WERI-Rb-1 (cell line): Measurements from ENCODE around the gene PPM1G.

Source experiments
- DNase-seq: peaks from one replicate; pipeline ENCODE4 v3.0.0-alpha.2; 2020
- H3K27ac ChIP-seq: fragments of 250-450 bp; sonication (Bioruptor Pico); 2 replicates; pipeline ENCODE4 v1.5.1; 2020; ENCODE audit warnings: mild to moderate bottlenecking, moderate library complexity
- H3K27me3 ChIP-seq: fragments of 250-450 bp; sonication (Bioruptor Pico); 2 replicates; pipeline ENCODE4 v1.5.1; 2021; ENCODE audit warnings: mild to moderate bottlenecking, low read depth, moderate library complexity; ENCODE audit not compliant: insufficient read depth, severe bottlenecking
- H3K36me3 ChIP-seq: fragments of 250-450 bp; sonication (Bioruptor Pico); 2 replicates; pipeline ENCODE4 v1.5.1; 2020; ENCODE audit warnings: mild to moderate bottlenecking, moderate library complexity
- H3K4me3 ChIP-seq: 2 replicates; pipeline ENCODE4 v1.5.1; 2011; ENCODE audit warnings: low read depth, mild to moderate bottlenecking, control low read depth, low read length
- H3K9me3 ChIP-seq: fragments of 250-450 bp; sonication (Bioruptor Pico); 2 replicates; pipeline ENCODE4 v1.5.1; 2021; ENCODE audit warnings: mild to moderate bottlenecking, moderate library complexity; ENCODE audit not compliant: severe bottlenecking
- TF ChIP-seq, protein P1 (sequence below): IDR thresholded peaks from 2 replicates; pipeline ENCODE4 v1.5.1; 2011; ENCODE audit warnings: low read depth, mild to moderate bottlenecking, control low read depth, inconsistent platforms, low read length

Gene PPM1G

GRCh38 chr2:27378809-27379290, 30.5 kb downstream of the PPM1G start:
- TF ChIP-seq, protein P1, sequence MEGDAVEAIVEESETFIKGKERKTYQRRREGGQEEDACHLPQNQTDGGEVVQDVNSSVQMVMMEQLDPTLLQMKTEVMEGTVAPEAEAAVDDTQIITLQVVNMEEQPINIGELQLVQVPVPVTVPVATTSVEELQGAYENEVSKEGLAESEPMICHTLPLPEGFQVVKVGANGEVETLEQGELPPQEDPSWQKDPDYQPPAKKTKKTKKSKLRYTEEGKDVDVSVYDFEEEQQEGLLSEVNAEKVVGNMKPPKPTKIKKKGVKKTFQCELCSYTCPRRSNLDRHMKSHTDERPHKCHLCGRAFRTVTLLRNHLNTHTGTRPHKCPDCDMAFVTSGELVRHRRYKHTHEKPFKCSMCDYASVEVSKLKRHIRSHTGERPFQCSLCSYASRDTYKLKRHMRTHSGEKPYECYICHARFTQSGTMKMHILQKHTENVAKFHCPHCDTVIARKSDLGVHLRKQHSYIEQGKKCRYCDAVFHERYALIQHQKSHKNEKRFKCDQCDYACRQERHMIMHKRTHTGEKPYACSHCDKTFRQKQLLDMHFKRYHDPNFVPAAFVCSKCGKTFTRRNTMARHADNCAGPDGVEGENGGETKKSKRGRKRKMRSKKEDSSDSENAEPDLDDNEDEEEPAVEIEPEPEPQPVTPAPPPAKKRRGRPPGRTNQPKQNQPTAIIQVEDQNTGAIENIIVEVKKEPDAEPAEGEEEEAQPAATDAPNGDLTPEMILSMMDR = no peak
- Histone ChIP-seq H3K27me3 (no peaks in the 10 kb centered on the region), H3K36me3 (peaks cover 87% of the 10 kb centered on the region), H3K9me3 (no peaks in the 10 kb centered on the region), H3K4me3 (peak overlapping the region; percentile 79; the same call in 1 of the 2 replicates), H3K27ac (peak overlapping the region; percentile 86; the same call in 1 of the 2 replicates)
- DNase-seq = no peak

DNA sequence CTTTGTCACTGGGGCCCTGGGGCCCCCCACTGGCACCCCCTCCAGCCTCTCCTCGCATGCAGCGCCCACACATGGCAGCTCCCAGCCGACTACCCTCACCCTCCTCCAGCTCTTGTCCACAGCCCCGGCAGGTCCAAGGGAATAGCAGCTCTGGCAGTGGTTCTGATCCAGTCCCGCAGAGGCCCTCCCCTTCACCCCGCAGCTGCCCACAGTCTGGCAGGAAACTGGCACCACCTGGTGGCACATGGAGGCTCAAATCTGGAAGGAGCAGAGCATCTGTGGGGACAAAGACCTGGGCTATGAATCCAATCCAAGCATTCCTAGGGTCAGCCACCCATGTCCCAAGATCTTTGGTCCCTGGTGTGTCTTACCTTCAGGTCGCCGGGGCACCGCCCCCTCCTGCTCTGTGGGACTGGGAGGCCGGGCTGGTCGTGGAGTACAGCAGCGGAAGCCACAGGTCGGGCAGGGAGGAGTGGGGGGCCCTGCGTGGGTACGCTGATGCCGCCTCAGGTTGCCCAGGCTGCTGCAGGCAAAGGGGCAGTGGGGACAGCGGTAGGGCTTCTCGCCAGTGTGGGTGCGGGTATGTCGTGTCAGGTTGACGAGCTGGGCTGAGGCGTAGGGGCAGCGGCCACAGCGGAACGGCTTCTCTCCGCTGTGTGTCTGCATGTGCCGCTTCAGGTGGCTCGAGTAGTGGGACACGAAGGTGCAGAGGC, 31.1 kb downstream of the PPM1G start:
- H3K27me3 ChIP-seq = no peaks in the 10 kb centered on the region
- H3K36me3 ChIP-seq = peaks cover 87% of the 10 kb centered on the region
- TF ChIP-seq, protein P1 = peak; percentile 41
- no peak overlapping the region for H3K27ac ChIP-seq
- H3K4me3 ChIP-seq = no peak overlapping the region
- H3K9me3 ChIP-seq = no peaks in the 10 kb centered on the region
- peak; percentile 37 for DNase-seq

- Histone ChIP-seq H3K4me3 (no peak overlapping the region), H3K36me3 (peaks cover 87% of the 10 kb centered on the region), H3K9me3 (no peaks in the 10 kb centered on the region), H3K27ac (no peak overlapping the region), H3K27me3 (no peaks in the 10 kb centered on the region)
- TF ChIP-seq, protein P1 = no peak
- no peak for DNase-seq
Observed at GRCh38 chr2:27377618-27378095, 31.7 kb downstream of the PPM1G start.

DNA sequence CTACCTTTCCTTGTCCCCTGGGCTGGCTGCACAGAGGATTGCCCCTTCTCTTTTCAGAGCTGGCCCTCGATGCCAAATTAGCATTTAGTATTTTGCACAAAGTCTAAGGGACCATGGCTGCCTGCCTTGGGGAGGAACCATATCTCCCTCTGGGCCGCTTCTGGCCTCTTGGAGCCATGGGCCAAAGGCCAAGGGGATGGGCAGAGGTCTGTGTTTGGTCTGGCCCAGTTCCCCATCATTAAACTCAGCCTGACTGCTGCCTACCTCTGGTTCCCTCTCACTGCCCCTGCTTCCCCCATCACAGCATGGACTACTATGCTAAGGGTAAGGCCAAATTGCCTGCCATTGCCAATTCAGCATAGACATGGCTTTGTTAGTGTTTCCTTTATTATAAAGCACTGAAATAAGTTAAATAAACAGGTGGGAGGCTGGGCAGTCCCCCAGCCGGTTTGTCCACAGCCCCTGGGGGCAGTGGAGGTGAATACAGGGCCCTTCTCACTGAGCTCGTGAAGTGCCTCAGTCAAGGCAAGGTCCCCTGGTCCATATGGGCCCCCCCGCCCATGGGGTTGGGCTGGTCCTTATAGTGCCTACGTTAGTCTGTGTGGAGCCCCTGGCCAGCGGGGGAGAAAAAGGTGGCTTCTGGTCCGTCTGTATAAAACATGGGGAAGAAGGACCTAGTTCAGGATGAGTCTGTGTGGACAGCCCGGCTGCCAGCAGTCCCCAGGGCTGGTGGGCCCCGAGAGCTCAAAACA, 32.3 kb downstream of the PPM1G start:
- Histone ChIP-seq H3K27me3 (no peaks in the 10 kb centered on the region), H3K9me3 (no peaks in the 10 kb centered on the region), H3K27ac (no peak overlapping the region), H3K36me3 (peaks cover 87% of the 10 kb centered on the region), H3K4me3 (no peak overlapping the region)
- TF ChIP-seq, protein P1 = no peak
- DNase-seq = no peak

DNA sequence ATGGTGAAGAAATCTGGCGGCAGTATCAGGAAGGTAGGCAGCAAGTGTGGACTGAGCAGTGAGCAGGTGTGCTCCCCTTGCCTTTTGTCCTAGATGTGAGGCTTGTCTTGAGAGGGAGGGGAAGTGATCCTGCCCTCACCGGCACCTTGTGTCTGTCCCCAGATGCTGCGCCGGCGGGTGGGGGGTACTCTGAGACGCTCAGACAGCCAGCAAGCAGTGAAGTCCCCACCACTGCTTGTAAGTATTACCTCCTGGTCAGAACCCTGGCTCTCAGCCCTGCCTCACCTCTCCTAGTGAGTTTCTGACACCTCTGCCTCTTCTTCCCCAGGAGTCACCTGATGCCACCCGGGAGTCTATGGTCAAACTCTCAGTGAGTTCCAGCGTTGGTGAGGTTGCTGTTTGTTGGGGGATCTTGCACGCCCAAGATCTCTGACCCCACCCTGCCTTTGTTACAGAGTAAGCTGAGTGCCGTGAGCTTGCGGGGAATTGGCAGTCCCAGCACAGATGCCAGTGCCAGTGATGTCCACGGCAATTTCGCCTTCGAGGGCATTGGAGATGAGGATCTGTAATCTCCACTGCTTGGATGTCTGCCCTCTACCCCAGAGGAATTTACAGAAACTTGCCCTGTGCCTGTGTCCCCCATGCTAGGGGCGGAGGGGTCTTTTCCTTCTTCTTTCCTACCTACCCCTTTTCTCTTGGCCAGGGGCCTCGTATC, 33.1 kb downstream of the PPM1G start:
- Histone ChIP-seq H3K4me3 (no peak overlapping the region), H3K36me3 (peaks cover 85% of the 10 kb centered on the region), H3K27me3 (no peaks in the 10 kb centered on the region), H3K9me3 (no peaks in the 10 kb centered on the region), H3K27ac (no peak overlapping the region)
- no peak for DNase-seq
- TF ChIP-seq, protein P1 = no peak
